GM18870 (cell line): ENCODE data around the gene RIPPLY1.
"Not testable (repeated sequence)": the region's sequence is repeated elsewhere in the genome, so short reads cannot be mapped to it uniquely, and the experiment has no call there.

Source experiments
- ATAC-seq: cut with Tn5 transposase; IDR thresholded peaks from one replicate; pipeline ENCODE4 v1.9.1; 2021; ENCODE audit warnings: moderate library complexity; ENCODE audit not compliant: unreplicated experiment

RIPPLY1 gene

GRCh38 chrX:106917830-106918500 is 14.8 kb upstream of the RIPPLY1 start:
- ATAC-seq: peak; percentile 57

- ATAC-seq: no peak
Observed at GRCh38 chrX:106912864-106913263, 9.7 kb upstream of the RIPPLY1 start.

- no peak for ATAC-seq
Observed at GRCh38 chrX:106906361-106906760, 3.2 kb upstream of the RIPPLY1 start.

GRCh38 chrX:106905064-106905708 is 2.0 kb upstream of the RIPPLY1 start:
- no peak for ATAC-seq

GRCh38 chrX:106903856-106904528 is 851 bp upstream of the RIPPLY1 start:
- ATAC-seq: no peak

GRCh38 chrX:106902684-106903083 is 457 bp downstream of the RIPPLY1 start:
- ATAC-seq: no peak

- ATAC-seq: no peak
Observed at GRCh38 chrX:106901781-106902219, 1.3 kb downstream of the RIPPLY1 start.

- ATAC-seq: no peak
Observed at GRCh38 chrX:106901341-106901740, 1.8 kb downstream of the RIPPLY1 start.

GRCh38 chrX:106899841-106900240 is 3.3 kb downstream of the RIPPLY1 start:
- no peak for ATAC-seq

GRCh38 chrX:106899276-106899675 is 3.9 kb downstream of the RIPPLY1 start:
- ATAC-seq: no peak

- ATAC-seq: peak; percentile 72
Observed at GRCh38 chrX:106898462-106898861, 4.7 kb downstream of the RIPPLY1 start.

GRCh38 chrX:106897259-106897658 is 5.9 kb downstream of the RIPPLY1 start:
- no peak for ATAC-seq

- ATAC-seq: no peak
Observed at GRCh38 chrX:106894978-106895452, 8.1 kb downstream of the RIPPLY1 start.

GRCh38 chrX:106894392-106894909 is 8.7 kb downstream of the RIPPLY1 start:
- ATAC-seq: peak; percentile 52

- ATAC-seq: no peak
Observed at GRCh38 chrX:106891762-106892460, 11.2 kb downstream of the RIPPLY1 start.

- no peak for ATAC-seq
Observed at GRCh38 chrX:106889468-106889867, 13.7 kb downstream of the RIPPLY1 start.

- no peak for ATAC-seq
Observed at GRCh38 chrX:106875151-106875550, 28.0 kb downstream of the RIPPLY1 start.

GRCh38 chrX:106874075-106874474 is 29.1 kb downstream of the RIPPLY1 start:
- no peak for ATAC-seq

GRCh38 chrX:106872796-106873195 is 30.3 kb downstream of the RIPPLY1 start:
- ATAC-seq: not testable (repeated sequence)

- ATAC-seq: no peak
Observed at GRCh38 chrX:106863697-106864096, 39.4 kb downstream of the RIPPLY1 start.
